ENCODE data around the gene SLC22A4.

SLC22A4 gene

GRCh38 chr5:132271251-132272246 is 22.6 kb upstream of the SLC22A4 start:
- DNase-seq (ENCODE audit: low read depth): no peak
- TF ChIP-seq CTCF (conservative IDR thresholded peaks at IDR 0.05; ENCODE audit: low read length): no peak
- no peak overlapping the region for H3K4me3 ChIP-seq (ENCODE audit: low read length)

- peak; percentile 38 for DNase-seq (ENCODE audit: low read depth)
- no peak overlapping the region for H3K4me3 ChIP-seq (ENCODE audit: low read length)
- peak; percentile 80 for TF ChIP-seq CTCF (conservative IDR thresholded peaks at IDR 0.05; ENCODE audit: low read length)
Observed at GRCh38 chr5:132272311-132273210, 21.6 kb upstream of the SLC22A4 start.

- H3K4me3 ChIP-seq (ENCODE audit: low read length): no peak overlapping the region
- no peak for DNase-seq (ENCODE audit: low read depth)
- TF ChIP-seq CTCF (conservative IDR thresholded peaks at IDR 0.05; ENCODE audit: low read length): no peak
Observed at GRCh38 chr5:132273631-132274030, 20.6 kb upstream of the SLC22A4 start.

GRCh38 chr5:132274050-132274792 is 20.0 kb upstream of the SLC22A4 start:
- no peak for TF ChIP-seq CTCF (conservative IDR thresholded peaks at IDR 0.05; ENCODE audit: low read length)

GRCh38 chr5:132275367-132276220 is 18.6 kb upstream of the SLC22A4 start:
- H3K4me3 ChIP-seq (ENCODE audit: low read length): no peak overlapping the region
- DNase-seq (ENCODE audit: low read depth): no peak
- TF ChIP-seq CTCF (conservative IDR thresholded peaks at IDR 0.05; ENCODE audit: low read length): no peak

More at GRCh38 chr5:132274050-132274792, 20.0 kb upstream of the SLC22A4 start:
- no peak for DNase-seq (ENCODE audit: low read depth)
- no peak overlapping the region for H3K4me3 ChIP-seq (ENCODE audit: low read length)

GRCh38 chr5:132277256-132277655 is 16.9 kb upstream of the SLC22A4 start:
- H3K4me3 ChIP-seq (ENCODE audit: low read length): no peak overlapping the region
- no peak for DNase-seq (ENCODE audit: low read depth)
- no peak for TF ChIP-seq CTCF (conservative IDR thresholded peaks at IDR 0.05; ENCODE audit: low read length)
